Measurements from ENCODE around the gene FBXO24.

The FBXO24 gene

GRCh38 chr7:100572281-100572948, 13.7 kb upstream of the FBXO24 start:
- H3K36me3 ChIP-seq: peaks cover 6% of the 10 kb centered on the region; the same call in 1 of the 2 replicates
- no peaks in the 10 kb centered on the region for H3K9me3 ChIP-seq
- H3K4me3 ChIP-seq (ENCODE audit: low read depth, low read length): no peak overlapping the region
- DNase-seq: no peak
- peaks cover 4% of the 10 kb centered on the region for H3K27me3 ChIP-seq
- TF ChIP-seq CTCF (IDR thresholded peaks at IDR 0.05; ENCODE audit: low read depth, low read length): no peak
- H3K4me1 ChIP-seq: peaks cover 8% of the 10 kb centered on the region

- Histone ChIP-seq H3K4me3 (ENCODE audit: low read depth, low read length) (no peak overlapping the region), H3K27me3 (peaks cover 4% of the 10 kb centered on the region), H3K9me3 (no peaks in the 10 kb centered on the region), H3K36me3 (peaks cover 6% of the 10 kb centered on the region; the same call in 1 of the 2 replicates), H3K4me1 (peaks cover 1% of the 10 kb centered on the region)
- TF ChIP-seq CTCF (IDR thresholded peaks at IDR 0.05; ENCODE audit: low read depth, low read length): no peak
- DNase-seq: no peak
These were observed 13.0 kb upstream of the FBXO24 start for GRCh38 chr7:100572949-100573675.

- Histone ChIP-seq H3K9me3 (no peaks in the 10 kb centered on the region), H3K27me3 (peaks cover 4% of the 10 kb centered on the region), H3K4me3 (ENCODE audit: low read depth, low read length) (no peak within 1 kb of the TSS), H3K36me3 (peaks cover 6% of the 10 kb centered on the region; the same call in 1 of the 2 replicates), H3K4me1 (no peaks in the 10 kb centered on the region)
- TF ChIP-seq CTCF (IDR thresholded peaks at IDR 0.05; ENCODE audit: low read depth, low read length): no peak
- DNase-seq: no peak
These were observed 12.3 kb upstream of the FBXO24 start, which contains the start of gene SAP25 for GRCh38 chr7:100573691-100574361. SAP25 (minus strand) TSS chr7:100573900; CDS start chr7:100573742, 158 bp downstream.

GRCh38 chr7:100574362-100575205, 11.5 kb upstream of the FBXO24 start:
- no peaks in the 10 kb centered on the region for H3K9me3 ChIP-seq
- H3K27me3 ChIP-seq: peaks cover 4% of the 10 kb centered on the region
- TF ChIP-seq CTCF (IDR thresholded peaks at IDR 0.05; ENCODE audit: low read depth, low read length): no peak
- no peaks in the 10 kb centered on the region for H3K4me1 ChIP-seq
- peaks cover 6% of the 10 kb centered on the region; the same call in 1 of the 2 replicates for H3K36me3 ChIP-seq
- no peak overlapping the region for H3K4me3 ChIP-seq (ENCODE audit: low read depth, low read length)
- no peak for DNase-seq

- Histone ChIP-seq H3K27me3 (peaks cover under 1% of the 10 kb centered on the region), H3K9me3 (no peaks in the 10 kb centered on the region), H3K4me3 (ENCODE audit: low read depth, low read length) (no peak overlapping the region), H3K36me3 (peaks cover 12% of the 10 kb centered on the region), H3K4me1 (no peaks in the 10 kb centered on the region)
- no peak for DNase-seq
- TF ChIP-seq CTCF (IDR thresholded peaks at IDR 0.05; ENCODE audit: low read depth, low read length): no peak
These were observed 10.9 kb upstream of the FBXO24 start for GRCh38 chr7:100575206-100575631.
